ENCODE data around the gene TBX2. TPM values are rescaled to one million over a fixed set of nuclear protein-coding genes. Genes with fewer than 3 reads are reported as not detected.

TBX2 gene
- total RNA-seq, 1 donor from 2014 or later = not detected

GRCh38 chr17:61368832-61369450 lies 30.7 kb upstream of the TBX2 start:
- intact Hi-C loops (cut with micrococcal nuclease) = no loop called here

- intact Hi-C loops (cut with micrococcal nuclease) = no loop called here
Observed at GRCh38 chr17:61369751-61370150, 29.9 kb upstream of the TBX2 start.

- intact Hi-C loops (cut with micrococcal nuclease) = no loop called here
Observed at GRCh38 chr17:61371179-61371578, 28.5 kb upstream of the TBX2 start.

GRCh38 chr17:61371606-61372005 lies 28.0 kb upstream of the TBX2 start:
- intact Hi-C loops (cut with micrococcal nuclease) = no loop called here

- intact Hi-C loops (cut with micrococcal nuclease) = no loop called here
Observed at GRCh38 chr17:61372436-61372835, 27.2 kb upstream of the TBX2 start.

GRCh38 chr17:61376931-61377838 lies 22.5 kb upstream of the TBX2 start:
- intact Hi-C loops (cut with micrococcal nuclease) = no loop called here

GRCh38 chr17:61378658-61379456 lies 20.8 kb upstream of the TBX2 start:
- intact Hi-C loops (cut with micrococcal nuclease) = no loop called here

GRCh38 chr17:61379457-61380216 lies 20.0 kb upstream of the TBX2 start:
- intact Hi-C loops (cut with micrococcal nuclease) = no loop called here

- intact Hi-C loops (cut with micrococcal nuclease) = no loop called here
Observed at GRCh38 chr17:61380217-61380835, 19.3 kb upstream of the TBX2 start.

- intact Hi-C loops (cut with micrococcal nuclease) = no loop called here
Observed at GRCh38 chr17:61380836-61381525, 18.7 kb upstream of the TBX2 start.

GRCh38 chr17:61381537-61381936 lies 18.1 kb upstream of the TBX2 start:
- intact Hi-C loops (cut with micrococcal nuclease) = no loop called here

GRCh38 chr17:61382796-61383688 lies 16.6 kb upstream of the TBX2 start:
- intact Hi-C loops (cut with micrococcal nuclease) = no loop called here

GRCh38 chr17:61383689-61384201 lies 15.9 kb upstream of the TBX2 start:
- intact Hi-C loops (cut with micrococcal nuclease) = no loop called here

GRCh38 chr17:61384354-61384691 lies 15.3 kb upstream of the TBX2 start:
- intact Hi-C loops (cut with micrococcal nuclease) = no loop called here

- intact Hi-C loops (cut with micrococcal nuclease) = no loop called here
Observed at GRCh38 chr17:61384692-61385576, 14.7 kb upstream of the TBX2 start.

GRCh38 chr17:61385577-61386236 lies 13.9 kb upstream of the TBX2 start:
- intact Hi-C loops (cut with micrococcal nuclease) = no loop called here

GRCh38 chr17:61386251-61386650 lies 13.4 kb upstream of the TBX2 start:
- intact Hi-C loops (cut with micrococcal nuclease) = no loop called here

Data from T-helper 1 cell treated with Interleukin-12 subunit alpha and Interleukin-12 subunit beta and Interleukin-4 antibody, amounts not matched to agents 30 ng/mL and 1 ng/mL, for 36 hours (primary cell).